Transverse colon (tissue), 4 donors: ENCODE data around the gene LAP3.

ENCODE experiments used
- CTCF ChIP-seq, 5 experiments: fragments of 200-600 bp in 3 of 5; fragments of 450-650 bp in 2 of 5; sonication (generic) in 3 of 5; IDR thresholded peaks; 1 replicate in 2 of 5; 2 replicates in 3 of 5; pipeline ENCODE4 v1.5.1; 2016 to 2017; ENCODE audit warnings: antibody characterized with exemption in 5 of 5, inconsistent platforms in 3 of 5, mild to moderate bottlenecking in 2 of 5, moderate library complexity in 1 of 5
- EP300 ChIP-seq: sonication (generic); formaldehyde crosslinking; IDR thresholded peaks from one replicate; pipeline ENCODE4 v1.6.1; 2017; ENCODE audit warnings: antibody characterized with exemption, low read depth
- POLR2A ChIP-seq: fragments of 450-650 bp; IDR thresholded peaks from one replicate; pipeline ENCODE4 v1.6.1; 2016; ENCODE audit warnings: antibody characterized with exemption, mild to moderate bottlenecking, moderate library complexity
- POLR2AphosphoS5 ChIP-seq, 3 donors: sonication (generic); formaldehyde crosslinking; IDR thresholded peaks; one replicate each; pipeline ENCODE4 v1.6.1; 2016; ENCODE audit warnings: antibody characterized with exemption in 3 of 3

GRCh38 chr4:17642398-17642783 is 65.4 kb downstream of the LAP3 start:
- no peak for TF ChIP-seq CTCF (IDR thresholded peaks at IDR 0.05)
- TF ChIP-seq POLR2A: no peak
- TF ChIP-seq POLR2AphosphoS5 (IDR thresholded peaks at IDR 0.05): no peak
- TF ChIP-seq EP300: no peak
